Measurements from ENCODE around the gene CCDC187.

GRCh38 chr9:136201174-136201573, 102.7 kb downstream of the CCDC187 start:
- TF ChIP-seq EZH2 (IDR thresholded peaks at IDR 0.05; ENCODE audit: borderline replicate concordance, low read depth, low read length, poor library complexity, severe bottlenecking), result no peak
- no peak for TF ChIP-seq CTCF (conservative IDR thresholded peaks at IDR 0.05; ENCODE audit: low read depth, low read length)
